GM19468 (cell line): ENCODE results near the gene CYP27B1.
"Not testable (repeated sequence)": the region's sequence is repeated elsewhere in the genome, so short reads cannot be mapped to it uniquely, and the experiment has no call there.

Source experiments
- ATAC-seq: cut with Tn5 transposase; IDR thresholded peaks from one replicate; pipeline ENCODE4 v1.9.1; 2021; ENCODE audit warnings: mild to moderate bottlenecking, moderate library complexity, moderate number of reproducible peaks; ENCODE audit not compliant: unreplicated experiment; ENCODE audit errors: extremely low read depth

Gene CYP27B1

GRCh38 chr12:57793920-57794319 lies 27.0 kb upstream of the CYP27B1 start:
- ATAC-seq: no peak

- ATAC-seq: no peak
Measured at GRCh38 chr12:57783861-57784260, 17.0 kb upstream of the CYP27B1 start.

GRCh38 chr12:57783466-57783801 lies 16.6 kb upstream of the CYP27B1 start:
- no peak for ATAC-seq

GRCh38 chr12:57782608-57783465 lies 16.0 kb upstream of the CYP27B1 start, which contains the start of gene TSFM:
Gene TSFM, plus strand, starts transcription at chr12:57782787. Its CDS starts 15 bp downstream, at chr12:57782802.
- peak; percentile 43 for ATAC-seq

- no peak for ATAC-seq
Measured at GRCh38 chr12:57782243-57782607, 15.3 kb upstream of the CYP27B1 start.

- ATAC-seq: no peak
Measured at GRCh38 chr12:57781801-57782200, 14.9 kb upstream of the CYP27B1 start.

GRCh38 chr12:57781244-57781643 lies 14.4 kb upstream of the CYP27B1 start:
- no peak for ATAC-seq

GRCh38 chr12:57780284-57780897 lies 13.5 kb upstream of the CYP27B1 start:
- no peak for ATAC-seq

- no peak for ATAC-seq
Measured at GRCh38 chr12:57779736-57780135, 12.9 kb upstream of the CYP27B1 start.

GRCh38 chr12:57777911-57778310 lies 11.0 kb upstream of the CYP27B1 start:
- no peak for ATAC-seq

- no peak for ATAC-seq
Measured at GRCh38 chr12:57777367-57777766, 10.5 kb upstream of the CYP27B1 start.

GRCh38 chr12:57776247-57776587 lies 9.3 kb upstream of the CYP27B1 start:
- ATAC-seq: no peak

GRCh38 chr12:57775563-57776246 lies 8.8 kb upstream of the CYP27B1 start:
- no peak for ATAC-seq

- ATAC-seq: no peak
Measured at GRCh38 chr12:57775044-57775443, 8.2 kb upstream of the CYP27B1 start.

- ATAC-seq: not testable (repeated sequence)
Measured at GRCh38 chr12:57774634-57775033, 7.8 kb upstream of the CYP27B1 start.

- ATAC-seq: no peak
Measured at GRCh38 chr12:57772429-57773322, 5.8 kb upstream of the CYP27B1 start, which contains the start of gene EEF1AKMT3. Gene EEF1AKMT3, plus strand, starts transcription at chr12:57772614. Its CDS starts 111 bp downstream, at chr12:57772725.

GRCh38 chr12:57771873-57772428 lies 5.1 kb upstream of the CYP27B1 start, which contains the start of gene METTL1:
Gene METTL1, minus strand, starts transcription at chr12:57772105. Its CDS starts 22 bp downstream, at chr12:57772083.
- peak; percentile 63 for ATAC-seq

- peak; percentile 60 for ATAC-seq
Measured at GRCh38 chr12:57771236-57771872, 4.5 kb upstream of the CYP27B1 start.

- ATAC-seq: no peak
Measured at GRCh38 chr12:57770734-57771133, 3.9 kb upstream of the CYP27B1 start.
